Activated CD4-positive, alpha-beta T cell treated with anti-CD3 and anti-CD28 coated beads for 4 hours (primary cell): Measurements from ENCODE around the gene ABCC8.
"Not testable (repeated sequence)": the region's sequence is repeated elsewhere in the genome, so short reads cannot be mapped to it uniquely, and the experiment has no call there.

ENCODE experiments used
- DNase-seq, 2 donors: peaks; one replicate each; pipeline ENCODE4 v3.0.0-alpha.2; 2020

The ABCC8 gene

GRCh38 chr11:17463546-17464174, 13.0 kb downstream of the ABCC8 start:
- no peak for DNase-seq

GRCh38 chr11:17462940-17463339, 13.7 kb downstream of the ABCC8 start:
- no peak for DNase-seq

- no peak for DNase-seq
Observed at GRCh38 chr11:17460406-17460805, 16.2 kb downstream of the ABCC8 start.

- no peak for DNase-seq
Observed at GRCh38 chr11:17459236-17459896, 17.3 kb downstream of the ABCC8 start.

GRCh38 chr11:17458268-17458667, 18.4 kb downstream of the ABCC8 start:
- no peak for DNase-seq

GRCh38 chr11:17457396-17458173, 19.1 kb downstream of the ABCC8 start:
- no peak for DNase-seq

GRCh38 chr11:17452668-17453067, 24.0 kb downstream of the ABCC8 start:
- DNase-seq = no peak

- DNase-seq = no peak
Observed at GRCh38 chr11:17449158-17449557, 27.5 kb downstream of the ABCC8 start.

GRCh38 chr11:17446482-17446881, 30.2 kb downstream of the ABCC8 start:
- DNase-seq = no peak

GRCh38 chr11:17445240-17445795, 31.3 kb downstream of the ABCC8 start:
- DNase-seq = no peak

- DNase-seq = no peak
Observed at GRCh38 chr11:17443926-17444690, 32.5 kb downstream of the ABCC8 start.

GRCh38 chr11:17443423-17443822, 33.2 kb downstream of the ABCC8 start:
- no peak for DNase-seq

GRCh38 chr11:17443000-17443399, 33.6 kb downstream of the ABCC8 start:
- no peak for DNase-seq

- no peak for DNase-seq
Observed at GRCh38 chr11:17439316-17439782, 37.3 kb downstream of the ABCC8 start.

GRCh38 chr11:17437366-17437765, 39.3 kb downstream of the ABCC8 start:
- no peak for DNase-seq

- DNase-seq = no peak
Observed at GRCh38 chr11:17434108-17434507, 42.5 kb downstream of the ABCC8 start.

- no peak for DNase-seq
Observed at GRCh38 chr11:17432002-17432401, 44.6 kb downstream of the ABCC8 start.

GRCh38 chr11:17431139-17431538, 45.5 kb downstream of the ABCC8 start:
- no peak for DNase-seq

- no peak for DNase-seq
Observed at GRCh38 chr11:17430616-17431015, 46.0 kb downstream of the ABCC8 start.

GRCh38 chr11:17428925-17429324, 47.7 kb downstream of the ABCC8 start:
- no peak for DNase-seq

GRCh38 chr11:17428261-17428660, 48.4 kb downstream of the ABCC8 start:
- no peak for DNase-seq

- not testable (repeated sequence) for DNase-seq
Observed at GRCh38 chr11:17426233-17426632, 50.4 kb downstream of the ABCC8 start.
